Stimulated activated CD8-positive, alpha-beta memory T cell treated with anti-CD3 and anti-CD28 coated beads, Interleukin-12 subunit alpha, Interleukin-12 subunit beta, amount 100 ng/mL, for 24 hours (primary cell): ENCODE measurements around the gene ARL8B.
"Not testable (repeated sequence)": the region's sequence is repeated elsewhere in the genome, so short reads cannot be mapped to it uniquely, and the experiment has no call there.

Experiments
- DNase-seq: peaks from one replicate; pipeline ENCODE4 v3.0.0-alpha.2; 2020; ENCODE audit errors: extremely low read depth

The ARL8B gene

GRCh38 chr3:5145120-5145519, 23.0 kb downstream of the ARL8B start:
- DNase-seq: no peak

- not testable (repeated sequence) for DNase-seq
Measured at GRCh38 chr3:5147152-5147551, 25.1 kb downstream of the ARL8B start.

- DNase-seq: no peak
Measured at GRCh38 chr3:5149306-5149880, 27.3 kb downstream of the ARL8B start.

- DNase-seq: no peak
Measured at GRCh38 chr3:5151586-5151985, 29.5 kb downstream of the ARL8B start.

GRCh38 chr3:5153074-5153473, 31.0 kb downstream of the ARL8B start:
- no peak for DNase-seq

- no peak for DNase-seq
Measured at GRCh38 chr3:5155241-5155640, 33.1 kb downstream of the ARL8B start.

- DNase-seq: no peak
Measured at GRCh38 chr3:5160321-5160720, 38.2 kb downstream of the ARL8B start.

- DNase-seq: no peak
Measured at GRCh38 chr3:5160940-5161858, 39.1 kb downstream of the ARL8B start.

GRCh38 chr3:5162102-5162501, 40.0 kb downstream of the ARL8B start:
- DNase-seq: no peak

- no peak for DNase-seq
Measured at GRCh38 chr3:5165698-5166097, 43.6 kb downstream of the ARL8B start.

GRCh38 chr3:5166846-5167245, 44.8 kb downstream of the ARL8B start:
- no peak for DNase-seq

GRCh38 chr3:5168110-5168509, 46.0 kb downstream of the ARL8B start:
- no peak for DNase-seq

GRCh38 chr3:5169807-5170206, 47.7 kb downstream of the ARL8B start:
- no peak for DNase-seq

- no peak for DNase-seq
Measured at GRCh38 chr3:5170975-5171374, 48.9 kb downstream of the ARL8B start.

- DNase-seq: no peak
Measured at GRCh38 chr3:5172018-5172417, 49.9 kb downstream of the ARL8B start.

GRCh38 chr3:5179036-5179435, 56.9 kb downstream of the ARL8B start:
- DNase-seq: not testable (repeated sequence)

- DNase-seq: no peak
Measured at GRCh38 chr3:5181469-5182141, 59.5 kb downstream of the ARL8B start.

- not testable (repeated sequence) for DNase-seq
Measured at GRCh38 chr3:5183714-5184113, 61.6 kb downstream of the ARL8B start.

GRCh38 chr3:5184499-5184898, 62.4 kb downstream of the ARL8B start:
- no peak for DNase-seq

- no peak for DNase-seq
Measured at GRCh38 chr3:5185093-5185673, 63.1 kb downstream of the ARL8B start.

- no peak for DNase-seq
Measured at GRCh38 chr3:5186089-5186857, 64.2 kb downstream of the ARL8B start.

- DNase-seq: no peak
Measured at GRCh38 chr3:5186858-5187155, 64.7 kb downstream of the ARL8B start.
